Measurements from ENCODE around the gene GAD1.
A peak's percentile ranks its signal among the peaks of the same experiment; 100 is the strongest.

GAD1 gene

DNA sequence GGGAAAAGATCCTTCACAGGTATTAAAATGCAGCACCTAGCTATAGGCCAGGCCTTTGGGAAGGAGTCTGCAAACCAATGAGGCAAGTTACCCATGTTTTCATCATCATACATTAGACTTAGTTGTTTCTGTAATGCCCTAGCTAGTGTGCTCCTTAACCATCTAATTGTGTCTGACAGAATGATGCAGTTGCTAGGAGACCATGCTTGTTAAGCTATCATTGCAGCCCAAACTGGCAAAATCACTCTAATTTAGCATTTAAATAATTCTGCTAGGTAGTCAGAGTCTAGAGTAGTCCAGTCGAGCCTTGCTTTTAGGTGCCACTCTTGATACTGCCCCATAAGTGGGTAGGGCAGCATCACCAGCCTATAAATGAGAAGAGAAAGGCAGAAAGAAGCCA is 34.9 kb downstream of the GAD1 start:
- TF ChIP-seq CTCF (IDR thresholded peaks at IDR 0.05), result no peak

DNA sequence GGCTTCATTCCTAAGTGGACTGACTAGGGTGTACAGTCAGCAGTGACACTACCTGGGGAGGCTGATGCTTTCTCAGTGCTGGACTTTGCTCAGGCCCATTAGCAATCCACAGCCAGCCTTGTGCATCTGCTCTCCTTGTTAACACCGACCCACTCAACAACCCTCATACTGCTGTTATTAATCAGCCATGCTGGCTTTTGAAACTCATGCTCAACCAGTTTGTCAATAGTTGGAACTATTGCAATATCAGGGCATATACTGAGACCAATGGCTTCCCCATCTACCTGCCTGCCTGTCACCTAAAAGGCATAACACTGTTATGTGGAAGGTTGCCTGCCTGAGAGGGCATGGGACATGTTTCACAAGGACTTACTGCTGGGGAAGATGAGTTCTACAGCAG is 39.4 kb downstream of the GAD1 start:
- no peak for TF ChIP-seq CTCF (IDR thresholded peaks at IDR 0.05)

DNA sequence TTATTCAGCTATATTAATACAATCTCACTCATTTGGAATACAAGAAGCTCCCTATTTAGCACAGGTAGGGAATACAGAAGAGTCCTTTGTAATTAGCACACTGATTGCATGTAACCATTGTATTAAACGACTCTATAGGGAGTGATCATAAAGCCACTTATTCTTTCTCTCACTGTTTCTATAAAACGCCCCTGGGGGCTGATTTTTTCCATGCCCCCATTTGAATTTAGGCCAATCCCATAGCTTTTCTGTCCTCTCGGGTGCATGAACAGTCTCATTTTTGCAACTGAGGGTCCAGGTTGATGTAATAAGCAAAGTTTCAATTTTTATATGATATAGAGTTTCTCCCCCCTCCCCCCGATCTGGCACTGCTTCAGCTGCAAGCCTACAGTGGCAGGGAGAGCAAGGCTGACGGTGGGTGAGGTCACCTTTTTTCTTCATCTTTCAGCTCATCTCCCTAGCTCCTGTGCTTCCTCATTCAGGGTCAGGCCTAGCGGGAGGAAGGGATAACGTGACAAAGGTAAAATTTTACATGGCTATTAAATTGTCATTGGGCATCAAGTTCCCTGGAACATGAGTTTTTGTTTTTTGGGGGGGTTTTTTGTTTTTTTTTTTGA is 45.7 kb downstream of the GAD1 start:
- no peak for TF ChIP-seq CTCF (IDR thresholded peaks at IDR 0.05)

- no peak for TF ChIP-seq CTCF (IDR thresholded peaks at IDR 0.05)
Measured at GRCh38 chr2:170863087-170863486, 46.4 kb downstream of the GAD1 start.

GRCh38 chr2:170869036-170869435 is 52.3 kb downstream of the GAD1 start:
- no peak for TF ChIP-seq CTCF (IDR thresholded peaks at IDR 0.05)

DNA sequence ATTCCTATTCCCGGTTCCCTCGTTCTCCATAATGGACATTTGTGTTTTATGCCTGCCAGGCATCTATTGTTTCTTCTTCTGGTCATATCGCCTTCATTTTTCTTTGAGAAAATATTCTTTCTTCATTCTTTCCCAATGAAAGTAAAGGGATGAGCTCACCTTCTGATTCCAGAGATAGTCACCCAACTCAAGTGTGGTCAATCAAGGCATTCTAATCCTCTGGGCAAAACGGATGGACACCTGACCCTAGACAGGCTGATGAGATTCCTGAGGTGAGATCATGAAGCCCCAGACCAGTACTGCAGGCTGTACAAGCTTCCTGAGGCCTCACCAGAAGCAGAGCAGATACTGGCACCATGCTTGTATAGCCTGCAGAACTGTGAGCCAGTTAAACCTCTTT is 52.8 kb downstream of the GAD1 start:
- TF ChIP-seq CTCF (IDR thresholded peaks at IDR 0.05), result no peak

- peak; percentile 88 for TF ChIP-seq CTCF (IDR thresholded peaks at IDR 0.05)
Measured at GRCh38 chr2:170873035-170873692, 56.5 kb downstream of the GAD1 start.
